UCSD-AML1 (cell line): ENCODE results near the gene MLH3.

ENCODE experiments used
- DNase-seq: peaks from one replicate; lab custom pipeline; 2025; ENCODE audit not compliant: unreplicated experiment; lab: John Stamatoyannopoulos, UW

The MLH3 gene

GRCh38 chr14:75067212-75067611 lies 15.9 kb upstream of the MLH3 start:
- DNase-seq: no peak

GRCh38 chr14:75066691-75067090 lies 15.4 kb upstream of the MLH3 start:
- no peak for DNase-seq

- DNase-seq: no peak
Measured at GRCh38 chr14:75064205-75064567, 12.9 kb upstream of the MLH3 start.

GRCh38 chr14:75063491-75064204 lies 12.4 kb upstream of the MLH3 start, which contains the start of gene ACYP1:
Gene ACYP1, minus strand, starts transcription at chr14:75064024. Its CDS starts 471 bp downstream, at chr14:75063553.
- DNase-seq: peak; percentile 90

- no peak for DNase-seq
Measured at GRCh38 chr14:75063013-75063412, 11.7 kb upstream of the MLH3 start.

GRCh38 chr14:75060420-75060819 lies 9.2 kb upstream of the MLH3 start:
- no peak for DNase-seq

- no peak for DNase-seq
Measured at GRCh38 chr14:75059642-75060041, 8.4 kb upstream of the MLH3 start.

- no peak for DNase-seq
Measured at GRCh38 chr14:75054421-75054820, 3.2 kb upstream of the MLH3 start.

GRCh38 chr14:75053396-75054291 lies 2.4 kb upstream of the MLH3 start:
- DNase-seq: no peak

- no peak for DNase-seq
Measured at GRCh38 chr14:75051556-75051899, 261 bp upstream of the MLH3 start.

GRCh38 chr14:75049731-75050201 lies 1.5 kb downstream of the MLH3 start:
- DNase-seq: no peak

- DNase-seq: no peak
Measured at GRCh38 chr14:75049136-75049535, 2.1 kb downstream of the MLH3 start.

GRCh38 chr14:75048101-75048500 lies 3.2 kb downstream of the MLH3 start:
- DNase-seq: no peak

GRCh38 chr14:75047506-75047905 lies 3.8 kb downstream of the MLH3 start:
- DNase-seq: no peak

GRCh38 chr14:75046899-75047298 lies 4.4 kb downstream of the MLH3 start:
- no peak for DNase-seq

GRCh38 chr14:75046275-75046674 lies 5.0 kb downstream of the MLH3 start:
- no peak for DNase-seq

GRCh38 chr14:75044752-75045151 lies 6.5 kb downstream of the MLH3 start:
- no peak for DNase-seq

GRCh38 chr14:75044322-75044721 lies 6.9 kb downstream of the MLH3 start:
- DNase-seq: no peak

- no peak for DNase-seq
Measured at GRCh38 chr14:75042035-75042434, 9.2 kb downstream of the MLH3 start.

- DNase-seq: no peak
Measured at GRCh38 chr14:75041613-75042012, 9.7 kb downstream of the MLH3 start.

GRCh38 chr14:75040959-75041358 lies 10.3 kb downstream of the MLH3 start:
- DNase-seq: no peak

GRCh38 chr14:75040507-75040906 lies 10.8 kb downstream of the MLH3 start:
- no peak for DNase-seq
